ENCODE results near the gene FNBP1.

FNBP1 gene

GRCh38 chr9:130053504-130054324 is 10.7 kb upstream of the FNBP1 start, which contains the start of gene GPR107:
Gene GPR107, plus strand, starts transcription at chr9:130053906. Its CDS starts 27 bp downstream, at chr9:130053933.
- no peaks in the 10 kb centered on the region; the same call in 1 of the 2 replicates for H3F3A ChIP-seq (ENCODE audit: low read depth)
- no peaks in the 10 kb centered on the region for H3K9me3 ChIP-seq (ENCODE audit: insufficient read depth, low read depth, low read length)
- peak within 1 kb of the TSS; percentile 96 for H3K4me3 ChIP-seq (ENCODE audit: low read length, poor library complexity, severe bottlenecking)
- H3K27me3 ChIP-seq (ENCODE audit: insufficient read depth, low read length, poor library complexity, severe bottlenecking), result no peaks in the 10 kb centered on the region
- no peaks in the 10 kb centered on the region for H3K36me3 ChIP-seq (ENCODE audit: insufficient read depth, low read length)
- H2AFZ ChIP-seq (ENCODE audit: low read length), result peak within 1 kb of the TSS; percentile 89
- peak within 1 kb of the TSS; percentile 86 for H3K4me2 ChIP-seq (ENCODE audit: low read depth, low read length, poor library complexity, severe bottlenecking)
- no peak for TF ChIP-seq EZH2phosphoT487 (IDR thresholded peaks at IDR 0.05; ENCODE audit: borderline replicate concordance)
- no peaks in the 10 kb centered on the region for H3K4me1 ChIP-seq (ENCODE audit: insufficient read depth, low read length, poor library complexity, severe bottlenecking)
- H3K79me2 ChIP-seq (ENCODE audit: insufficient read depth, low read length), result peaks cover 48% of the 10 kb centered on the region
- no peaks in the 10 kb centered on the region for H3K9me2 ChIP-seq (replicated peaks; ENCODE audit: low read depth, low read length)
- H3K9ac ChIP-seq (ENCODE audit: low read depth, low read length, poor library complexity, severe bottlenecking), result peak within 1 kb of the TSS; percentile 90
- no peaks in the 10 kb centered on the region for H4K20me1 ChIP-seq (ENCODE audit: insufficient read depth, low read length, poor library complexity, severe bottlenecking)

GRCh38 chr9:130053109-130053503 is 10.1 kb upstream of the FNBP1 start:
- Histone ChIP-seq H3K36me3 (ENCODE audit: insufficient read depth, low read length) (no peaks in the 10 kb centered on the region), H3K79me2 (ENCODE audit: insufficient read depth, low read length) (peaks cover 41% of the 10 kb centered on the region), H3K27me3 (ENCODE audit: insufficient read depth, low read length, poor library complexity, severe bottlenecking) (no peaks in the 10 kb centered on the region)

GRCh38 chr9:130051855-130052254 is 8.9 kb upstream of the FNBP1 start:
- Histone ChIP-seq H4K20me1 (ENCODE audit: insufficient read depth, low read length, poor library complexity, severe bottlenecking) (no peaks in the 10 kb centered on the region), H3K4me3 (ENCODE audit: low read length, poor library complexity, severe bottlenecking) (peak overlapping the region; percentile 13), H3K27me3 (ENCODE audit: insufficient read depth, low read length, poor library complexity, severe bottlenecking) (no peaks in the 10 kb centered on the region), H3K79me2 (ENCODE audit: insufficient read depth, low read length) (peaks cover 35% of the 10 kb centered on the region), H3K4me1 (ENCODE audit: insufficient read depth, low read length, poor library complexity, severe bottlenecking) (no peaks in the 10 kb centered on the region), H3F3A (ENCODE audit: low read depth) (no peaks in the 10 kb centered on the region; the same call in 1 of the 2 replicates), H2AFZ (ENCODE audit: low read length) (no peak overlapping the region), H3K4me2 (ENCODE audit: low read depth, low read length, poor library complexity, severe bottlenecking) (peak overlapping the region; percentile 73), H3K36me3 (ENCODE audit: insufficient read depth, low read length) (no peaks in the 10 kb centered on the region), H3K9ac (ENCODE audit: low read depth, low read length, poor library complexity, severe bottlenecking) (no peak overlapping the region), H3K9me3 (ENCODE audit: insufficient read depth, low read depth, low read length) (no peaks in the 10 kb centered on the region), H3K9me2 (replicated peaks; ENCODE audit: low read depth, low read length) (no peaks in the 10 kb centered on the region)
- TF ChIP-seq CTCF (conservative IDR thresholded peaks at IDR 0.05; ENCODE audit: low read length) (no peak), EZH2phosphoT487 (IDR thresholded peaks at IDR 0.05; ENCODE audit: borderline replicate concordance) (no peak)

More at GRCh38 chr9:130053109-130053503, 10.1 kb upstream of the FNBP1 start:
- Histone ChIP-seq H4K20me1 (ENCODE audit: insufficient read depth, low read length, poor library complexity, severe bottlenecking) (no peaks in the 10 kb centered on the region), H3K4me1 (ENCODE audit: insufficient read depth, low read length, poor library complexity, severe bottlenecking) (no peaks in the 10 kb centered on the region), H3K9me2 (replicated peaks; ENCODE audit: low read depth, low read length) (no peaks in the 10 kb centered on the region), H2AFZ (ENCODE audit: low read length) (peak overlapping the region; percentile 89), H3K9ac (ENCODE audit: low read depth, low read length, poor library complexity, severe bottlenecking) (peak overlapping the region; percentile 90), H3K4me2 (ENCODE audit: low read depth, low read length, poor library complexity, severe bottlenecking) (peak overlapping the region; percentile 73), H3F3A (ENCODE audit: low read depth) (no peaks in the 10 kb centered on the region; the same call in 1 of the 2 replicates), H3K9me3 (ENCODE audit: insufficient read depth, low read depth, low read length) (no peaks in the 10 kb centered on the region), H3K4me3 (ENCODE audit: low read length, poor library complexity, severe bottlenecking) (peak overlapping the region; percentile 96)
- TF ChIP-seq EZH2phosphoT487 (IDR thresholded peaks at IDR 0.05; ENCODE audit: borderline replicate concordance) (no peak), CTCF (conservative IDR thresholded peaks at IDR 0.05; ENCODE audit: low read length) (no peak)

Data from Loucy (cell line).